Stimulated activated CD8-positive, alpha-beta memory T cell treated with anti-CD3 and anti-CD28 coated beads, Interleukin-15, amount 100 ng/mL, for 24 hours (primary cell): ENCODE data around the gene BFSP1.

Experiments used
- DNase-seq: peaks from one replicate; pipeline ENCODE4 v3.0.0-alpha.2; 2020; ENCODE audit warnings: low read depth

BFSP1 gene

DNA sequence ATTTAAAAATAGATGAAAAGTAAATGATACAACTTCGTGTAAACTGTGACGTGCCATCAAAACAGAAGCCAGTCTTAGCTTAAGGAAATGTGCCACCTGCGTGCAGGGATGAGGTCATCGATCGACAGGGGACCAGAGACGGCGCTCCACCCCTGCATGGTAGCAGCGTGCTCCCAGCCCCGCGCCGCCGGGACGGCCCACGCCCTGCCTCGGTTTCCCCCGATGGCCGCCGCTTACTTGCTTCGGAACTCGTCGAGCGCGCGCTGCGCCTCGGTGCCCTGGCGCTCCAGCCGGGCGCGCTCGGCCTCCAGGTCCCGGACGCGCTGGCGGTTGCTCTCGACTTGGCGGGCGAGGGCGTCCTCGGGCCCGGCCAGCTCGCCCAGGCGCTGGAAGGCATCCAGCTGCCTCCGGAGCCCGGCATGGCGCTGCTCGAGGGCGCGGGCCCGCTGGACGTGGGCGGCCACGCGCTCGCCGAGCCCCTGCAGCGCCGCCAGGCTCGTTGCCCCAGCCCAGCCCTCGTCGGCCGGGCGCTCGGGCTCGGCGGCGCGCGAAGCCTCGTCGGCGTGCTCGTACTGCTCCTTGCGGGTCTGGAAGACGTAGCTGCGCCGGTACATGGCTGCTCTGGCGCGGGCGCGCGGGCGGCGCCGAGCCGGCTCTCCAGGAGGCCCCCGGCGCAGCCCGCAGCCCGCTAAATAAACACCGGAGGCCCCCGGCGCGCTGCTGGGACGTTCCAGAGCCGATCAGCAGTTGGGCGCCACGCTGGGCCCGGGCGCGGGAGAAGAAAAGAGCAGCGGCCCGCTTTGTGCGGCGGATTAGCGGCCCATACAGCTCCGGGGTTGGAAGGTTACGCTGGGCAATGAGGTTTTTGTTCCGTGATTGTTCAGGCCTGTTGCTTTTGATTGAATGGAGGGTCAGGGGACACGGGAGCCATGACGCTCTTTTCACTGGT is at the start of gene BFSP1:
Gene BFSP1 (minus strand): TSS at position 664 of the 949 bp plus-strand sequence. CDS start 50 bp downstream, at position 614.
- peak; percentile 16 for DNase-seq

DNA sequence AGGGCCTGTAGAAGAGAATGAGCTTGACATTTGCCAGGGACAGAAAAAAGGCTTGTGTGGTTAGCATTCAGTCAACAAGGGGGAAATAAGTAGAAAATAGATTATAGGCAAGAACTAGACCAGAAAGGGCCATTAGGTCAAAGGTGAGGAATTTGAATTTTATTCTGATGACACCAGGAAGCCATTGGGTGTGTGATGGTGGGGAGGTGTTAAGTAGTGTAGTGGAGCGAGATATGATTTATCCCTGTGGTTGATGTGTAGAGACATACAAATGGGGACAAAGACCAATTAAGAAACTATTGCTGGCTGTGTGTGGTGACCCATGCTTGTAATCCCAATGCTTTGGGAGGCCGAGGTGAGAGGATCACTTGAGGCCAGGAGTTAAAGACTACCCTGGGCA is 49.7 kb upstream of the BFSP1 start:
- no peak for DNase-seq

DNA sequence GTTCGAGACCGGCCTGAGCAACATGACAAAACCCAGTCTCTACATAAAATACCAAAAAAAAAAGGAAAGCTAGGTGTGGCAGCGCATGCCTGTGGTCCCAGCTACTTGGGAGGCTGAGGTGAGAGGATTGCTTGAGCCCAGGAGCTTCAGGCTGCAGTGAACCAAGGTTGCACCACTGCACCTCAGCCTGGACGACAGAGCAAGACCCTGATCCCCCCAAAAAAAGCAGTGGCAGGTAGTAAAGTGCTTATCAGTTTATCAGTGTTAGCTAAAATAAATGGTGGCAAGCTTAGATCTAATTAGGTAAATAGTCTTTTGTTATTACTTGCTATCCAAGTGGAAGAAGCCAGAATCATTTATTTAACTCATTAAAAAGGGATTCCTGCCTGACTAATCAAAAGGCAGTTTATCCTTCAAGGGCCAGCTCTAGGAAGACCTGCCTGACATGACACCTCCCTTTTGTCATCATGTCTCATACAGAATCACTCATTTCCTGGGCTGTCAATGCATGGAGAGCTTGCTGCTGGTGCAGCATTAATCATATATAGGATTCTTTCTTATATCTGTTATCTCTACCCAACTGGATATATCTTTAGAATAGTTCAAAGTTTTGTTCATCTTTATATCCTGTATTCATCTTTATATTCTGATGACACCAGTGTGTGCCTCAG is 48.3 kb upstream of the BFSP1 start:
- no peak for DNase-seq

- DNase-seq, result no peak
These were observed 45.0 kb upstream of the BFSP1 start for GRCh38 chr20:17576215-17576614.

DNA sequence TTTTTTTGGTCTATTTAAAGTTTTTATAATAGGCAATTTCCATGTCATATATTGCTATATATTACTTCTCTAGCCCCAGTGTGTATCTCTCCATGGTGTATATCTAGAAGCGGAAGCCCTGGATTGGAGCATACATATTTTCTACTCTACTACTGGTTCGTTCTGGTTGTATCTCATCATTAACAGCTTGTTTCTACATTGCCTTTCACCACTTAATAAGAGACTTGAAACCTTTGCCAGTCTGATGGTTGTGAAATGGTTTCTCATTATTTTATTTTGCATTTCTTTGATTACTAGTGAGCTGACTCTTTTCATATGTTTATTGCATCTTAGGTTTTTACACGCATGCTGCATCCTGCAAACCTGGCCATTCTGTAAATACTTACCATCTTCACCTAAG is 42.3 kb upstream of the BFSP1 start:
- no peak for DNase-seq

DNA sequence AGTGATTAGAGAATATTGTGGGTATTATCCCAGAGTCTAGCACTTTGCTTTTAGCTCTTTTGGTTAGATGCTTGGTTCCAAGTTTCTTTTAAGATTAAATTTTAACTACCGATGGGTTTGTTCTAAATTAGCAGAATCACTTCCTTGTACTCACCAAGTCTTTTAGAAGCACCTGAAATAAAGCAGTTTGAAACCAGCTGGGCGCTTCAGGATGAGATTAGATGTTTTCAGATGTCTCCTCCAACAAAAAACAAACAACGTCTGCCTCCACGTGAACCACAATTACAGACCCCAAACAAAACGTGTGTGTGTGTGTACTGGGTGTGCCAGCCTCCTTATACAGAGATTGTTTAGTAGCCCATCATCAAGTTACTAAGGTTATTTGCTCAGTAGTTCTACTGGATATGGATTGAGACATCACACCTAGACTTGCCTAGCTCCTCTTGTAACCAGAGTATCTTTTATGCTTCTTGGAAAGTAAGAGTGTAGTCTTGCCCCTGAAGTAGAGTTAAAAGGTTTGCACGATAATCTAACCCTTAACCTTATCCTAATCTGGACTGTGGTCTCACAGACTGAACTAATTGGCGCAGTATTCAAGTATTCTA is 41.0 kb upstream of the BFSP1 start:
- no peak for DNase-seq

DNA sequence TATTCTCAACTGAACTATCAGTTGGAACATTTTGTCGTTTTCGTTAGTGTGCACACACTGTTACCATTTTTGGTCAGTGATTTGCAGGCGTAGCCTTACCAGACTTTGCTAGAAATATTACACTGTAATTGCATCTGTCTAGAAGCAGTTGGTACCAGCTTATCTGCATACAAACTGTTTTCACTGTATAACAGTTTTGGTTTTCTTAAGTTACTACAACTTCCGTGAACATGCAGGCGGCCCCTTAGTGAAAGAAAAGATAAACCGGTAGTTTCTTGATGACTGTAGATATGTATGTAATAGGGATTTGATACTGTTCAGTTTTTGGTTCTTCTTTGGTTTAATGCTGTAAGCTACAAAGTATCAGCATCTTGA is 40.0 kb upstream of the BFSP1 start:
- no peak for DNase-seq

GRCh38 chr20:17570347-17571152 is 39.4 kb upstream of the BFSP1 start:
- DNase-seq, result no peak

- peak; percentile 74 for DNase-seq
These were observed 38.6 kb upstream of the BFSP1 start, which contains the start of gene DSTN for GRCh38 chr20:17569616-17570346. Gene DSTN, plus strand, starts transcription at chr20:17570075. Its CDS starts 134 bp downstream, at chr20:17570209.

- DNase-seq, result no peak
These were observed 37.9 kb upstream of the BFSP1 start for GRCh38 chr20:17568972-17569521.

- no peak for DNase-seq
These were observed 37.0 kb upstream of the BFSP1 start for GRCh38 chr20:17568045-17568788.

DNA sequence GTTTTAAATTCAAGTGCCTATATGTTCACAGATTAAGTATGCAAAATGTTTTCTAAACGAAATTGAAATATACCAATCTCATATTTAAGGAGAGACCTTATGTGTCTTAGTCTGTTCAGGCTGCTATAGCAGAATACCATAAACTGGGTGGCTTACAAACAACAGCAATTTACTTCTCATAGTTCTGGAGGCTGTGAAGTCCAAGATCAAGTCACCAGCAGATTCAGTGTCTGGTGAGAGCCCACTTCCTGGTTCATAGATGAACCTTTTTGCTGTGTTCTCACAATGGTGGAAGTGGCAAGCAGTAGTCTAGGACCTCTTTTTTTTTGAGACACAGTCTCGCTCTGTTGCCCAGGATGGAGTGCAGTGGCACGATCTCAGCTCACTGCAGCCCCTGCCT is 35.2 kb upstream of the BFSP1 start:
- no peak for DNase-seq

DNA sequence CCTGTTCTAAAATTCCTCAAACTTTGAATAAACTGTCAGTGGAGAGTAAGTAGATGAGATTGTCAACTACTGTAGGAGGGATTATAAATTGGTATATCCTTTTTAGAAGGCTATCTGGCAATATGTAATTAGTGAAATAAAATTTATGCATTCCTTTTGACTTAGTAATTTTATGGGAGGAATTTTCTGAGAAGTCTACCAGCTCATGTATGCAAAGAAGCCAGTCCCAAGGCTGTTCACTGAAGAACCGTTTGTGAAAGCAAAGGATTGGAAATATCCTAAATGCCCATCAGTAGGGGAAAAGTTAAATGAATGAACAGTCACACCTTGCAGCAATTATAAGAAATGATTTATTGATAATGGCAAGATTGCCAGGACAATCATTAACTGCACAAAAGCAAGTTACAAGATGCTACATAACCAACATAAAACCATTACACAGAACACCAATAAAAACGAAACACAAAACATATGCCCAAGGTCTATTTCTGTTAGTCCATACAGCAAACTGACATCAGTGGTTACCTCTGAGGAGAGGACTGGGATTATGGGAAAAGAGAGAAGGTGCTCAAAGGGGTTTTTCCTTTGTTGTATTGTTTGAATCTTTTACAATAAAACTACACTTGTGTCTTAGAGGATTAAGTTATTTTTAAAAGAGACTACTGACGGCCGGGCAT is 34.1 kb upstream of the BFSP1 start:
- no peak for DNase-seq

DNA sequence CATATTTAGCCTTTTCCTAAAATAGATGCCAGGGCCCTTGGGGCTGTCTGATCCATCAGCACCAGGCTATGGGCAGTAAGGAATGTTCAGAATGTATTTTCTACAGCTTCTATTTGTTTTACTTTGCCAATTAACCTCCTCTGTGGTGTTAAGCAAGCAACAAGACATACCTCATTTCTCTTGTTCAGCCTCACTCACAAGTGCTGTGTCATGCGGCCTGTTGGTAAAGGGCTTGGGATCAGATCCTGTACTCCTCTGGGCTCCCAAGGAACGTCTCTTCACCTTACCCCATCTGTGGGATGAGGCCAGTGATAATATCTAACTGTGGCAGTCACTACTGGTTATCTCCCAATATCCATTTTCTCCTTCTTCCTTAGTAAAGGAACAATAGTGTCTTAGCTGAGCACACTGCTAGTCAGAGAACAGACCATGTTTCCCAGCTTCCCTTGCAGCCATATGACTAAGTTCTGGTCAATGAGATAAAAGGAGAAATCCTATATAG is 31.7 kb upstream of the BFSP1 start:
- no peak for DNase-seq

- no peak for DNase-seq
These were observed 29.3 kb upstream of the BFSP1 start for GRCh38 chr20:17560344-17561074.

- DNase-seq, result no peak
These were observed 28.2 kb upstream of the BFSP1 start for GRCh38 chr20:17559338-17559737.

DNA sequence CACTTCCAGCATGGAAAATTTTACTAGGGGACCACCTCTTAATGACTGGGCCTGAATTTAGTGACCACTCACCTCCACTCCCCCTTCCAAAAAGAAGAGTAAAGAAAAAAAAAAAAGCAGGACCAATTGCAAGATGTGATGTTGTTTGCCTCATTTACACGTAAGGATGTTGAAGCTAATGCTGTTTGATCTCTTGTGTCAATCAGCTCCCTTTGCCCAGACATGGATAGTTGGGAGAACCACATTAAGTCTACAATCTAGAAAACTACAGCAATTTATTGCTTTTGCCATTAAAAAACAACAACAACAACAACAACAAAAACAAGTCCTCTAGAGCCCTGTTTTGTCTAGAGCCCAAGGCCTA is 27.7 kb upstream of the BFSP1 start:
- DNase-seq, result no peak

- DNase-seq, result no peak
These were observed 27.2 kb upstream of the BFSP1 start for GRCh38 chr20:17558154-17558940.
